H9 (cell line): ENCODE data around the gene WFDC1. TPM values are rescaled to one million over a fixed set of nuclear protein-coding genes. Genes with fewer than 3 reads are reported as not detected.

Experiments
- DNase-seq: peaks from one replicate; pipeline ENCODE4 v3.0.0-alpha.2; 2017
- H2AFZ ChIP-seq: one replicate; pipeline ENCODE4 v1.6.1; 2013; ENCODE audit warnings: mild to moderate bottlenecking, low read length, control low read depth, moderate library complexity
- H2AK5ac ChIP-seq: 2 replicates; pipeline ENCODE4 v1.6.1; 2013; ENCODE audit warnings: low read length, control low read depth, mixed read lengths; ENCODE audit not compliant: insufficient read length
- H2BK120ac ChIP-seq: one replicate; pipeline ENCODE4 v1.6.1; 2013; ENCODE audit warnings: low read depth, mild to moderate bottlenecking, low read length, control low read depth, inconsistent platforms; ENCODE audit not compliant: poor library complexity, severe bottlenecking
- H2BK12ac ChIP-seq: 2 replicates; pipeline ENCODE4 v1.6.1; 2013; ENCODE audit warnings: low read length, control low read depth, mixed read lengths, low read depth; ENCODE audit not compliant: insufficient read length
- H2BK15ac ChIP-seq: 2 replicates; pipeline ENCODE4 v1.6.1; 2013; ENCODE audit warnings: low read depth, low read length, control low read depth
- H2BK20ac ChIP-seq: one replicate; pipeline ENCODE4 v1.6.1; 2013; ENCODE audit warnings: low read depth, mild to moderate bottlenecking, low read length, control low read depth, inconsistent platforms; ENCODE audit not compliant: poor library complexity, severe bottlenecking
- H2BK5ac ChIP-seq: 2 replicates; pipeline ENCODE4 v1.6.1; 2013; ENCODE audit warnings: low read length, control low read depth, mixed read lengths; ENCODE audit not compliant: insufficient read length
- H3K14ac ChIP-seq: 2 replicates; pipeline ENCODE4 v1.6.1; 2013; ENCODE audit warnings: low read length, control low read depth; ENCODE audit not compliant: insufficient read depth
- H3K18ac ChIP-seq: 2 replicates; pipeline ENCODE4 v1.6.1; 2013; ENCODE audit warnings: low read depth, mild to moderate bottlenecking, mixed read lengths, low read length, control low read depth; ENCODE audit not compliant: insufficient read length
- H3K23ac ChIP-seq: 2 replicates; pipeline ENCODE4 v1.6.1; 2013; ENCODE audit warnings: low read length, control low read depth, mixed read lengths, low read depth; ENCODE audit not compliant: insufficient read length
- H3K23me2 ChIP-seq: 2 replicates; pipeline ENCODE4 v1.6.1; 2013; ENCODE audit warnings: low read depth, mild to moderate bottlenecking, mixed read lengths, low read length, control low read depth; ENCODE audit not compliant: insufficient read length, poor library complexity, severe bottlenecking
- H3K27ac ChIP-seq: 2 replicates; pipeline ENCODE4 v1.5.1; 2013; ENCODE audit warnings: low read length, control low read depth, mixed read lengths, low read depth; ENCODE audit not compliant: insufficient read length
- H3K27me3 ChIP-seq: 2 replicates; pipeline ENCODE4 v1.6.1; 2013; ENCODE audit warnings: low read length, control low read depth, inconsistent platforms; ENCODE audit not compliant: insufficient read depth
- H3K4ac ChIP-seq: 2 replicates; pipeline ENCODE4 v1.6.1; 2013; ENCODE audit warnings: low read depth, mild to moderate bottlenecking, control low read depth, inconsistent platforms, low read length, moderate library complexity
- H3K4me1 ChIP-seq: 2 replicates; pipeline ENCODE4 v1.6.1; 2013; ENCODE audit warnings: low read length, control low read depth, inconsistent platforms; ENCODE audit not compliant: insufficient read depth
- H3K4me2 ChIP-seq: 2 replicates; pipeline ENCODE4 v1.6.1; 2013; ENCODE audit warnings: low read length, control low read depth, mixed read lengths; ENCODE audit not compliant: insufficient read length, insufficient read depth
- H3K56ac ChIP-seq: 2 replicates; pipeline ENCODE4 v1.6.1; 2013; ENCODE audit warnings: low read depth, mild to moderate bottlenecking, mixed read lengths, low read length, control low read depth; ENCODE audit not compliant: insufficient read length
- H3K79me1 ChIP-seq: 2 replicates; pipeline ENCODE4 v1.6.1; 2013; ENCODE audit warnings: low read depth, mild to moderate bottlenecking, moderate library complexity, low read length, control low read depth, inconsistent platforms; ENCODE audit not compliant: insufficient read depth, poor library complexity, severe bottlenecking
- H3K79me2 ChIP-seq: 2 replicates; pipeline ENCODE4 v1.6.1; 2013; ENCODE audit warnings: low read length, control low read depth, inconsistent platforms; ENCODE audit not compliant: insufficient read depth
- H3K9ac ChIP-seq: 2 replicates; pipeline ENCODE4 v1.6.1; 2013; ENCODE audit warnings: low read length, control low read depth, mixed read lengths; ENCODE audit not compliant: insufficient read length; ENCODE audit errors: extremely low read depth
- H3K9me3 ChIP-seq: one replicate; pipeline ENCODE4 v1.6.1; 2013; ENCODE audit warnings: low read depth, low read length, inconsistent platforms; ENCODE audit not compliant: control insufficient read depth
- H3T11ph ChIP-seq: one replicate; pipeline ENCODE4 v1.6.1; 2013; ENCODE audit warnings: mild to moderate bottlenecking, low read length, control low read depth, inconsistent platforms
- H4K20me1 ChIP-seq: one replicate; pipeline ENCODE4 v1.6.1; 2013; ENCODE audit not compliant: control insufficient read depth, insufficient read length, insufficient read depth
- H4K5ac ChIP-seq: 2 replicates; pipeline ENCODE4 v1.6.1; 2013; ENCODE audit warnings: low read depth, mild to moderate bottlenecking, mixed read lengths, low read length, control low read depth; ENCODE audit not compliant: insufficient read length
- H4K8ac ChIP-seq: replicated peaks from 2 replicates; pipeline ENCODE4 v1.6.1; 2013; ENCODE audit warnings: low read length, control low read depth, mixed read lengths, low read depth; ENCODE audit not compliant: insufficient read length
- H4K91ac ChIP-seq: 2 replicates; pipeline ENCODE4 v1.6.1; 2013; ENCODE audit warnings: low read depth, mild to moderate bottlenecking, moderate library complexity, mixed read lengths, low read length, control low read depth; ENCODE audit not compliant: insufficient read length
- H3K27ac Mint-ChIP-seq, 3 experiments: 2 replicates in 2 of 3; 3 replicates in 1 of 3; pipeline ENCODE4 v1.8.0; 2020 to 2021; ENCODE audit warnings: mixed read lengths in 3 of 3, mild to moderate bottlenecking in 1 of 3, moderate library complexity in 1 of 3
- H3K27me3 Mint-ChIP-seq: 2 replicates; pipeline ENCODE4 v1.8.0; 2021; ENCODE audit warnings: low read depth, mild to moderate bottlenecking, moderate library complexity, mixed read lengths
- H3K36me3 Mint-ChIP-seq, 3 experiments: 2 replicates in 2 of 3; 3 replicates in 1 of 3; pipeline ENCODE4 v1.8.0; 2020 to 2021; ENCODE audit warnings: low read depth in 3 of 3, mixed read lengths in 3 of 3; ENCODE audit not compliant: insufficient read depth in 1 of 3
- H3K4me1 Mint-ChIP-seq, 2 experiments: 2 replicates each; pipeline ENCODE4 v1.8.0; 2020; ENCODE audit warnings: mixed read lengths in 2 of 2
- H3K4me3 Mint-ChIP-seq, 2 experiments: 2 replicates in 1 of 2; 3 replicates in 1 of 2; pipeline ENCODE4 v1.8.0; 2020 to 2021; ENCODE audit warnings: mild to moderate bottlenecking in 2 of 2, mixed read lengths in 2 of 2, moderate library complexity in 1 of 2
- H3K9me3 Mint-ChIP-seq, 2 experiments: 2 replicates in 1 of 2; 3 replicates in 1 of 2; pipeline ENCODE4 v1.8.0; 2020; ENCODE audit warnings: mild to moderate bottlenecking in 2 of 2, mixed read lengths in 2 of 2, moderate library complexity in 1 of 2
- WGBS: extraction: QIAGEN DNeasy Blood & Tissue Kit; methylation state at CpG from one replicate; pipeline ENCODE4 v1.1.7; 2013; ENCODE audit warnings: missing lambda C conversion rate, low lambda C conversion rate, mixed read lengths; ENCODE audit not compliant: insufficient read length; ENCODE audit errors: extremely low coverage; 5-methylcytosine and 5-hydroxymethylcytosine counted together
- total RNA-seq: library from RNA; stranded (reverse); gene quantifications from 2 replicates; pipeline ENCODE4 v1.2.1, GENCODE V29; 2021
- TF ChIP-seq, protein P1 (sequence below): fragments of 200-600 bp; sonication (generic); conservative IDR thresholded peaks from 3 replicates; pipeline ENCODE4 v1.8.0; 2021; ENCODE audit warnings: antibody characterized with exemption, mild to moderate bottlenecking

Gene WFDC1
- total RNA-seq, 1 experiment from 2014 or later, result 0.24 TPM

DNA sequence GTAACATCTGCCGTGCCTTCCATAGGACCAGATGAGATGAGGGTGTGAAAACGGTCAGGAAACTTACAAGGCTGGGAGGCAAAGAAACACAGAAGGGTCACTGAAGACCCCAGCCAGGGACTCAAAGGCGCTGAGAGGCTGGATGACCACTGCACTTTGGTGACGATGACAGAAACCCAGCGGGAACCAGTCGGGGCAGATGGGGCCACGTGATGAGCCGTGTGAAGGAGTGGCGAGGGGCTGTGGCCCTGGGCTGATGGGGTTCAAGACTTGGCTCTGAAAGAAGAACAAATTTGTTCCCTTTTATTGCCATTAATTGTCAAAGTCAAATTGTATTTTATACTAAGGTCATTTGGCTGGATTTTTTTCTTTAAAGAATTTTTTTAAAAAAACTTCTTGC is 45.1 kb downstream of the WFDC1 start:
- Histone ChIP-seq H3K4ac (no peak overlapping the region), H2BK12ac (no peak overlapping the region), H3K18ac (no peak overlapping the region), H4K91ac (no peak overlapping the region), H3K79me2 (no peaks in the 10 kb centered on the region), H3K4me2 (no peak overlapping the region), H2BK5ac (no peak overlapping the region), H3K23me2 (no peaks in the 10 kb centered on the region), H3K9ac (no peak overlapping the region), H4K8ac (no peak overlapping the region), H3K27me3 (no peaks in the 10 kb centered on the region), H3K9me3 (no peaks in the 10 kb centered on the region), H2BK15ac (no peak overlapping the region), H3K56ac (no peak overlapping the region), H2AK5ac (no peak overlapping the region), H2BK20ac (no peak overlapping the region), H3T11ph (no peak overlapping the region), H3K23ac (no peak overlapping the region), H3K14ac (no peak overlapping the region), H4K20me1 (no peaks in the 10 kb centered on the region), H3K4me1 (no peaks in the 10 kb centered on the region), H2BK120ac (no peak overlapping the region), H3K79me1 (no peaks in the 10 kb centered on the region), H2AFZ (no peak overlapping the region), H3K27ac (no peak overlapping the region), H4K5ac (no peak overlapping the region)
- no peak overlapping the region for H3K4me3 Mint-ChIP-seq
- peaks cover 2% of the 10 kb centered on the region for H3K27me3 Mint-ChIP-seq
- no CpG with 5 or more reads among the region's 9 CpGs for WGBS
- TF ChIP-seq, protein P1, sequence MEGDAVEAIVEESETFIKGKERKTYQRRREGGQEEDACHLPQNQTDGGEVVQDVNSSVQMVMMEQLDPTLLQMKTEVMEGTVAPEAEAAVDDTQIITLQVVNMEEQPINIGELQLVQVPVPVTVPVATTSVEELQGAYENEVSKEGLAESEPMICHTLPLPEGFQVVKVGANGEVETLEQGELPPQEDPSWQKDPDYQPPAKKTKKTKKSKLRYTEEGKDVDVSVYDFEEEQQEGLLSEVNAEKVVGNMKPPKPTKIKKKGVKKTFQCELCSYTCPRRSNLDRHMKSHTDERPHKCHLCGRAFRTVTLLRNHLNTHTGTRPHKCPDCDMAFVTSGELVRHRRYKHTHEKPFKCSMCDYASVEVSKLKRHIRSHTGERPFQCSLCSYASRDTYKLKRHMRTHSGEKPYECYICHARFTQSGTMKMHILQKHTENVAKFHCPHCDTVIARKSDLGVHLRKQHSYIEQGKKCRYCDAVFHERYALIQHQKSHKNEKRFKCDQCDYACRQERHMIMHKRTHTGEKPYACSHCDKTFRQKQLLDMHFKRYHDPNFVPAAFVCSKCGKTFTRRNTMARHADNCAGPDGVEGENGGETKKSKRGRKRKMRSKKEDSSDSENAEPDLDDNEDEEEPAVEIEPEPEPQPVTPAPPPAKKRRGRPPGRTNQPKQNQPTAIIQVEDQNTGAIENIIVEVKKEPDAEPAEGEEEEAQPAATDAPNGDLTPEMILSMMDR, result no peak
- peaks cover 6 to 8% of the 10 kb centered on the region in 2 experiments; a peak in 3 of 5 replicates for H3K9me3 Mint-ChIP-seq
- no peak for DNase-seq
- peaks cover 0 to 3% of the 10 kb centered on the region in 2 experiments; a peak in 1 of 4 replicates for H3K4me1 Mint-ChIP-seq
- no peak overlapping the region for H3K27ac Mint-ChIP-seq
- no peaks in the 10 kb centered on the region; a peak in 2 of 7 replicates for H3K36me3 Mint-ChIP-seq
